SK-N-MC (cell line): ENCODE measurements around the gene PRMT7.
A peak's percentile ranks its signal among the peaks of the same experiment; 100 is the strongest.

Experiments used
- DNase-seq: peaks from one replicate; pipeline ENCODE4 v3.0.0-alpha.2; 2011; ENCODE audit warnings: low read depth, low spot score
- H3K27ac ChIP-seq: fragments of 200-600 bp; sonication (generic); 2 replicates; pipeline ENCODE4 v1.5.1; 2016; ENCODE audit warnings: mixed run types
- H3K36me3 ChIP-seq: fragments of 200-600 bp; sonication (generic); 2 replicates; pipeline ENCODE4 v1.6.1; 2017; ENCODE audit warnings: antibody characterized with exemption, low read length, mixed read lengths; ENCODE audit not compliant: insufficient read depth
- H3K4me3 ChIP-seq: fragments of 200-600 bp; sonication (generic); 2 replicates; pipeline ENCODE4 v1.5.1; 2016
- H3K9ac ChIP-seq: fragments of 200-600 bp; sonication (generic); 2 replicates; pipeline ENCODE4 v1.8.0; 2017; ENCODE audit warnings: mixed run types, mixed read lengths; ENCODE audit not compliant: insufficient read length
- H3K9me3 ChIP-seq: fragments of 200-600 bp; sonication (generic); 2 replicates; pipeline ENCODE4 v1.6.1; 2017; ENCODE audit warnings: low read depth, mild to moderate bottlenecking, antibody characterized with exemption, low read length, moderate library complexity, mixed read lengths
- EZH2 ChIP-seq: fragments of 200-600 bp; sonication (generic); IDR thresholded peaks from one replicate; pipeline ENCODE4 v1.6.1; 2017; ENCODE audit warnings: antibody characterized with exemption
- FOXP2 ChIP-seq: optimal IDR thresholded peaks from 2 replicates; pipeline ENCODE3; 2011; ENCODE audit warnings: mild to moderate bottlenecking, moderate library complexity; ENCODE audit not compliant: insufficient read depth; ENCODE audit errors: extremely low read length, control extremely low read depth
- POLR2AphosphoS5 ChIP-seq: IDR thresholded peaks from 2 replicates; pipeline ENCODE4 v1.6.1; 2012; ENCODE audit warnings: mild to moderate bottlenecking, low read depth, low read length, borderline replicate concordance

Gene PRMT7, protein sequence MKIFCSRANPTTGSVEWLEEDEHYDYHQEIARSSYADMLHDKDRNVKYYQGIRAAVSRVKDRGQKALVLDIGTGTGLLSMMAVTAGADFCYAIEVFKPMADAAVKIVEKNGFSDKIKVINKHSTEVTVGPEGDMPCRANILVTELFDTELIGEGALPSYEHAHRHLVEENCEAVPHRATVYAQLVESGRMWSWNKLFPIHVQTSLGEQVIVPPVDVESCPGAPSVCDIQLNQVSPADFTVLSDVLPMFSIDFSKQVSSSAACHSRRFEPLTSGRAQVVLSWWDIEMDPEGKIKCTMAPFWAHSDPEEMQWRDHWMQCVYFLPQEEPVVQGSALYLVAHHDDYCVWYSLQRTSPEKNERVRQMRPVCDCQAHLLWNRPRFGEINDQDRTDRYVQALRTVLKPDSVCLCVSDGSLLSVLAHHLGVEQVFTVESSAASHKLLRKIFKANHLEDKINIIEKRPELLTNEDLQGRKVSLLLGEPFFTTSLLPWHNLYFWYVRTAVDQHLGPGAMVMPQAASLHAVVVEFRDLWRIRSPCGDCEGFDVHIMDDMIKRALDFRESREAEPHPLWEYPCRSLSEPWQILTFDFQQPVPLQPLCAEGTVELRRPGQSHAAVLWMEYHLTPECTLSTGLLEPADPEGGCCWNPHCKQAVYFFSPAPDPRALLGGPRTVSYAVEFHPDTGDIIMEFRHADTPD

DNA sequence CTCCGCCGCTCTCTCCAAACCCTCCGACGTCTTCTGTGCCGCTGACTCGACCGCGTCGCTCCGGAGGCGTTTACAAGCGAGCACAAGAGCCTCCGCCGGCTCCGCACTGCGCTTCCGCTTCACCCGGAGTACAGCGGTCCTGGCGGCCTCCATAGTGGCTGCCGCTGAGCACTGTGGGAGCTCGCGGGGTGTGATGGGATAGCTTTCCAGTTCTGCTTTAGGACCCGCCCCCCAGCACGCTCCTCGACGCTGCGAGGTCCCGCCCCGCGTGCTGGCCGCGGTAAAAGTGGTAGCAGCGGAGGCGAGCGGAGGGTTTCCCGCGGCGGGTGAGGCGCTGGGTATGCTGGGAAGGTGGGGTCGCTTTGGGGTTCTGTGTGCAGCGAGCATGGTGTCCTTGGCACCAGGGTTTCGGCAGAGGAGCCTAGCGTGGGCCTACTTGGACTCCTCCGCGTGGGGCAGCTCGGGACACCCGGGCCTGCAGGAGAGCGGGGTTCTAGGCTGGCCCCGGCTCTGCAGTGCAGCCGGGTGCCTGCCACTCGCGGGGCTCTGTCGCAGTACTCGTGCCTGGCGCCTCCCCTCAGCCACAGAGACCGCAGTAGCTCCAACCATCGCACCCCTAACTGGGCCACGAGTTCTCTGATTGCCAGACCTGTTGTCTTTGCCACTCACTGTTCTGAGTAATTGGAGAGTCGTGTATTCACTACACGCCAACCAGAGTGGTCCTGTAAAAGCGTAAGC is at the start of gene PRMT7, which contains the start of gene SLC7A6OS:
Gene PRMT7, plus strand, starts transcription at position 246 of the 738 bp plus-strand sequence. CDS start 4,961 bp downstream, outside the sequence.
Gene SLC7A6OS, minus strand, starts transcription at position 173 of the 738 bp plus-strand sequence. Its CDS starts 20 bp downstream, at position 153.
- no peaks in the 10 kb centered on the region for H3K9me3 ChIP-seq
- no peak for DNase-seq
- H3K36me3 ChIP-seq = peaks cover 11% of the 10 kb centered on the region; the same call in 1 of the 2 replicates
- peak within 1 kb of the TSS; percentile 88 for H3K4me3 ChIP-seq
- H3K9ac ChIP-seq = peak within 1 kb of the TSS; percentile 86
- peak within 1 kb of the TSS; percentile 31; the same call in 1 of the 2 replicates for H3K27ac ChIP-seq
- TF ChIP-seq EZH2 (no peak), FOXP2 (no peak), POLR2AphosphoS5 (peak; percentile 90)

DNA sequence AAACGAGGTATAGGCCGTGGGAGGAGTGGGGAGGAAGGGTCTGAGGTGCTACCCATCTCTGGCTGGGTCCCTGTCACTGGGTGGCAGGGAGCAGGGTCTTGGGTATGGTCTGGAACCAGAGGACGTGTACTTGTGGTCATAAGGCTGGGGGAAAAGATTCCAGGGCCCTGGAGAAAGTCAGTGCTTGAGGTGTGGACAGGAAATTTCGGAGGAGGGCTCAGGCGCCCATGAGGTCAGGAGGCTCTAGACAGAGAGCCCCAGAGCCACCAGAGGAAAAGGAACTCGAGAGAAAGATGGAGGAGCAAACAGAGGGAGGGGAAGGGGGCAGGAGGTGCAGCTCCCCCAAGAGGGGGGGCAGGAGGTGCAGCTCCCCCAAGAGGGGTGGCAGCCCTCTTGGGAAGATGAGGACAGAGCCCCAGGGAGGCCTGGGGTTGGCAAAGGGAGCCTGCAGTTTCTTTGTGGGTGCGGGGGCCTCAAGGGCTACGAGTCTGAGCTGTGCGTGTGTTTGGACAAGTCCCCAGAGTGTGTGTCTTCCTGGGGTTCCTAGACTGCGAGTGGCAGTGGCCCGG is 47.2 kb upstream of the PRMT7 start:
- peak overlapping the region; percentile 63 for H3K9ac ChIP-seq
- no peaks in the 10 kb centered on the region for H3K36me3 ChIP-seq
- DNase-seq = no peak
- H3K27ac ChIP-seq = no peak overlapping the region
- TF ChIP-seq FOXP2 = no peak
- TF ChIP-seq EZH2 = no peak
- TF ChIP-seq POLR2AphosphoS5 = no peak
- no peaks in the 10 kb centered on the region for H3K9me3 ChIP-seq
- H3K4me3 ChIP-seq = peak overlapping the region; percentile 85

DNA sequence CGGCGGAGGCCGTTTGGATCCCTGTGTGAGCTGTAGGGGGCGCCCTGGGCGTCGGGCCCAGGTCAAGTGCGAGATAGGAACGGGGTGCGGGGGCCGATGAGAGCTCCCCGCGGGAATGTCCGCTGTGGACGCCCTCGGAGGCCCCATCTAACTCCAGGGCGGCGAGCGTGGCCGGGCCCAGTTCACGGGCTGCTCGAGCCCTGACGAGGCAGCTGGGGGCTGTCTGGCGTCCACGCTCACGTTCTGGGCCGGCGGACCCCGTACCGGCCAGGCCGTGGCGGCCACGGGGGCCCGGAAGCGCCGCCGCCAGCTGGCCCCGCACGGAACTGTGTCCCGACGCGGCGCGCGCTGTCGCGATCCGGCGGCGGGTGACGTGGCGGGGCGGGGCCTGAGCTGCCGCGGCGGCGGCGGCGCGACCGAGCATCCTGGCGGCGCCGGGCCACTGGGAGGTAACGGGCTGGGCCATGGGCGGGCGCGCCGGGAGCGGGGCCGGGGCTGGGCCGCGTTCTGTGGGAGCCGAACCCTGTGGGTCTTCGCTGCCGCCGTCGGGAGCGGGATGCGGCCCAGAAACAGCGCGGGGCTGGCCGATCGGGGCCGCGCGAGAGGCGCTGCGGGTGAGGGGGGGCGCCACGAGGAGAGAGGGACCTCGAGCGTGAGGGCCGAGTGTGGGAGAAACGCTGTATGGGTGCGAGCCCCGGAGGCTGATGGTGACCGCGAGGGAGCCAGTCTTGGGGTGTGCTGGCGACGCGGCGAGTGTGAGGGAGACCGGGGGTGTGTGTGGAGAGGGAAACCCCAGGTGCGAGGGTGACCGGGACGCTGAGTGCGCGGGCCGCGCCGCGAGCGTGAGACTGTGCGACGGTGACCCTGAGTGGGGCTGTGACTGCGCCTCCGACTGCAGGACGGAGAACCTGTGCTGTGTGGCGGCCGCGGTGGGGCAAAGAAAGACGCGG is 46.4 kb upstream of the PRMT7 start, which contains the start of gene SLC7A6:
Gene SLC7A6, plus strand, starts transcription at position 399 of the 950 bp plus-strand sequence. CDS start 10,201 bp downstream, outside the sequence.
- no peaks in the 10 kb centered on the region for H3K36me3 ChIP-seq
- no peak within 1 kb of the TSS for H3K27ac ChIP-seq
- peak within 1 kb of the TSS; percentile 64 for H3K9ac ChIP-seq
- TF ChIP-seq FOXP2 (no peak), POLR2AphosphoS5 (no peak), EZH2 (no peak)
- no peaks in the 10 kb centered on the region for H3K9me3 ChIP-seq
- DNase-seq = no peak
- H3K4me3 ChIP-seq = peak within 1 kb of the TSS; percentile 85

DNA sequence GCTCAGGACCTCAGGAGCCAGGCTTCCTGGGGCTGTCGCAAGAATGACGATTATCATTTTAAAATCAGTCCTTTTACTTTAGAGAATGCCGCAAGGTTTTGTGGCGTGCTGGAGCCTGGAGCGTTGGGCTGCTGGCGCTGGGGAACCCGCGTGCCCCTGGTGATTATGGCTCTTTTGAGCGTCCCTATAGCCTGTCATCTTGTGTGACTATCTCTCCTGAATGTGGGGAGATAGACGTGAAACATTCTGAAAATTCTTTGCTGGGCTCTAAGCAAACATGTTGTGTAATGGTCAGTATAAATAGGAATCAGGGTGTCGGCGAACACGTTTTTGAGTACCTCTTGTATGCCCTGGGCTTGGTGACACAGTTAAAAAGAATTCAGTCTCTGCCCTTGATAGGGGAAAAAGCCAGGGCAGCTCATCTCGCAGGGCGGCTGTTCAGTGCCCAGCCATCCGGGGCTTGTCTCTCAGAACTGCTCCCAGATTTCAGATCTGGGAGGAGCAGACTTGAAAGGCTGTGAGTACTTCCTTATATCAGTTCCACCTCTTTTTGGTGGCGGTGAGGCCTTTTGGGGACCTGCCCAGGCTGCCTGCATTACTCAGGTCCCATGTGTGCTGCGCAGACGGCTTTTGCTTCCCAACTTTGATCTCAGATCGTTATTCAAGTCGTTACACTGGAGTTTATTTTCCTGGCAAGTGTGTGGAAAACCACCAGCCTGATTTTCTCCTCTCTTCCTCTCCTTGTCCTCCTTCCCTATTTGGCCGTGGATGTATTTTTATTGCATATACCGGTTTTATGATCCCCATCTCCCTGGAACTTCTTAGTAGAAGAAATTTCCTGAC is 45.5 kb upstream of the PRMT7 start:
- H3K27ac ChIP-seq = no peak overlapping the region
- no peaks in the 10 kb centered on the region for H3K36me3 ChIP-seq
- no peaks in the 10 kb centered on the region for H3K9me3 ChIP-seq
- peak overlapping the region; percentile 85 for H3K4me3 ChIP-seq
- DNase-seq = no peak
- peak overlapping the region; percentile 64 for H3K9ac ChIP-seq
- TF ChIP-seq POLR2AphosphoS5 (no peak), EZH2 (no peak), FOXP2 (no peak)

DNA sequence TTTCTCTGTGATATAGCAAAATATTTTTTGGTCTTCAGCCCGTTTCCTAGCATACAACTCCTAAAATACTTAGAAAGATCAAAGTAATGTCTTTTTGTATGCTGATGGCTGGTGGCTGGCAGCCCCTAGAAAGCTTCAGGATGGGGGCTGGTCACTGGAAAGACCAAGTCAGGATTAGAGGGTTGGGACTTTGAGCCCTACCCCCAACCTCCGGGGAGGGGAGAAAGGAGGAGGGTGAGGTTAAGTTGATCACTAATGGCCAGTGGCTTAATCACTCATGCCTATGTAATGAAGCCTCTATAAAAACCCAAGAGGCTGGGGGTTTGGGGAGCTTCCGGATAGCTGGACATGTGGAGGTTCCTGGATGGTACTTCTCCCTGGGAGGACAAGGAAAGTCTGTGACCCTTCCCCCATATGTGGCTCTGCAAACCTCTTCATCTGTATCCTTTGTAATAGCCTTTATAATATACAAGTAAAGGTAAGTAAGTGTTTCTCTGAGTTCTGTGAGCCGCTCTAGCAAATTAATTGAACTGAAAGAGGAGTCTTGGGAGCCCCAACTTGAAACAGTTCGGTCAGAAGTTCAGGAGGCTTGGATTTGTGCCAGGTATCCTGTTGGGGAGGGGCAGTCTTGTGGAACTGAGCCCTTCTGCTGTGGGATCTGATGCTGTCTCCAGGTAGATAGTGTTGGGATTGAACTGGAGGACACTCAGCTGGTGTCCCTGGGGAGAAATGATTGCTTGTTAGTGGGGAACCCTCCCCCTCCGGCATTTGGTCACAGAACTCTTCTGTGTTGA is 43.0 kb upstream of the PRMT7 start:
- no peaks in the 10 kb centered on the region for H3K9me3 ChIP-seq
- H3K27ac ChIP-seq = no peak overlapping the region
- no peak for DNase-seq
- H3K4me3 ChIP-seq = no peak overlapping the region
- no peaks in the 10 kb centered on the region for H3K36me3 ChIP-seq
- no peak overlapping the region for H3K9ac ChIP-seq
- TF ChIP-seq POLR2AphosphoS5 (no peak), FOXP2 (no peak), EZH2 (no peak)

DNA sequence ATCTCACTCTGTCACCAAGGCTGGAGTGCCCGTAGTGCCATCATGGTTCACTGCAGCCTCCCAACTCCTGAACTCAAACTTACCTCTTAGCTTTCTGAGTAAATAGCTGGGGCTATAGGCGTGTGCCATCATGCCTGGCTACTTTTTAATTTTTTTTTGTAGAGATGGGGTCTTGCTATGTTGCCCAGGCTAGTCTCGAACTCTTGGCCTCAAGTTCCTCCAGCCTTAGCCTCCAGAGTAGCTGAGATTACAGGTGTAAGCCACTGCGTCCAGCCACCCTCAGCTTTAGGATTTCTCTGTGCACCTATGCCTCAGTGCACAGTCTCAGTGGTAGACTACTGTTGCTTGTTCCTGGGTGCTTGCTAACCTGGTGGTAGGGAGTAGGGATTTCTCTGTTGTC is 41.0 kb upstream of the PRMT7 start:
- Histone ChIP-seq H3K27ac (no peak overlapping the region), H3K4me3 (no peak overlapping the region), H3K9me3 (no peaks in the 10 kb centered on the region), H3K9ac (no peak overlapping the region), H3K36me3 (no peaks in the 10 kb centered on the region; the same call in 1 of the 2 replicates)
- TF ChIP-seq FOXP2 (no peak), EZH2 (no peak), POLR2AphosphoS5 (no peak)
- no peak for DNase-seq
